Stimulated activated naive CD8-positive, alpha-beta T cell treated with anti-CD3 and anti-CD28 coated beads, Interleukin-15, Interleukin-2, amounts not matched to agents 100 ng/mL and 50 ng/mL, for 24 hours (primary cell): ENCODE results near the gene CENPV.

ENCODE experiments used
- H3K27ac Mint-ChIP-seq: one replicate; pipeline ENCODE4 v1.8.0; 2021; ENCODE audit warnings: mild to moderate bottlenecking, mixed read lengths
- H3K27me3 Mint-ChIP-seq: one replicate; pipeline ENCODE4 v1.8.0; 2021; ENCODE audit warnings: mixed read lengths
- H3K36me3 Mint-ChIP-seq: one replicate; pipeline ENCODE4 v1.8.0; 2021; ENCODE audit warnings: low read depth, mixed read lengths
- H3K4me1 Mint-ChIP-seq: one replicate; pipeline ENCODE4 v1.8.0; 2021; ENCODE audit warnings: low read depth, mixed read lengths
- H3K4me3 Mint-ChIP-seq: one replicate; pipeline ENCODE4 v1.8.0; 2021; ENCODE audit warnings: mild to moderate bottlenecking, mixed read lengths
- H3K9me3 Mint-ChIP-seq: one replicate; pipeline ENCODE4 v1.8.0; 2021; ENCODE audit warnings: mixed read lengths

CENPV gene

GRCh38 chr17:16377941-16378341, 24.7 kb upstream of the CENPV start:
- no peak overlapping the region for H3K27ac Mint-ChIP-seq
- no peaks in the 10 kb centered on the region for H3K9me3 Mint-ChIP-seq
- H3K4me1 Mint-ChIP-seq, result peaks cover 23% of the 10 kb centered on the region
- no peaks in the 10 kb centered on the region for H3K27me3 Mint-ChIP-seq
- H3K36me3 Mint-ChIP-seq, result peaks cover 18% of the 10 kb centered on the region
- no peak overlapping the region for H3K4me3 Mint-ChIP-seq

- Mint-ChIP-seq H3K4me3 (no peak overlapping the region), H3K4me1 (no peaks in the 10 kb centered on the region), H3K36me3 (no peaks in the 10 kb centered on the region), H3K9me3 (no peaks in the 10 kb centered on the region), H3K27me3 (no peaks in the 10 kb centered on the region), H3K27ac (no peak overlapping the region)
Observed at GRCh38 chr17:16374146-16374938, 21.1 kb upstream of the CENPV start.

- Mint-ChIP-seq H3K27me3 (no peaks in the 10 kb centered on the region), H3K4me1 (no peaks in the 10 kb centered on the region), H3K9me3 (no peaks in the 10 kb centered on the region), H3K36me3 (no peaks in the 10 kb centered on the region), H3K27ac (no peak overlapping the region), H3K4me3 (no peak overlapping the region)
Observed at GRCh38 chr17:16371742-16372141, 18.5 kb upstream of the CENPV start.

- peaks cover 8% of the 10 kb centered on the region for H3K4me1 Mint-ChIP-seq
- H3K27me3 Mint-ChIP-seq, result no peaks in the 10 kb centered on the region
- no peaks in the 10 kb centered on the region for H3K9me3 Mint-ChIP-seq
- H3K27ac Mint-ChIP-seq, result no peak overlapping the region
- H3K4me3 Mint-ChIP-seq, result no peak overlapping the region
- H3K36me3 Mint-ChIP-seq, result no peaks in the 10 kb centered on the region
Observed at GRCh38 chr17:16364625-16365024, 11.4 kb upstream of the CENPV start.

GRCh38 chr17:16363749-16364536, 10.7 kb upstream of the CENPV start:
- Mint-ChIP-seq H3K4me1 (peaks cover 8% of the 10 kb centered on the region), H3K27ac (no peak overlapping the region), H3K27me3 (no peaks in the 10 kb centered on the region), H3K4me3 (no peak overlapping the region), H3K9me3 (no peaks in the 10 kb centered on the region), H3K36me3 (no peaks in the 10 kb centered on the region)

- no peak overlapping the region for H3K4me3 Mint-ChIP-seq
- H3K9me3 Mint-ChIP-seq, result no peaks in the 10 kb centered on the region
- no peaks in the 10 kb centered on the region for H3K36me3 Mint-ChIP-seq
- H3K4me1 Mint-ChIP-seq, result peaks cover 8% of the 10 kb centered on the region
- H3K27me3 Mint-ChIP-seq, result no peaks in the 10 kb centered on the region
- peak overlapping the region; percentile 11 for H3K27ac Mint-ChIP-seq
Observed at GRCh38 chr17:16361874-16362273, 8.6 kb upstream of the CENPV start.

GRCh38 chr17:16358394-16358793, 5.1 kb upstream of the CENPV start:
- Mint-ChIP-seq H3K4me3 (no peak overlapping the region), H3K9me3 (no peaks in the 10 kb centered on the region), H3K27me3 (no peaks in the 10 kb centered on the region), H3K27ac (no peak overlapping the region), H3K4me1 (peaks cover 13% of the 10 kb centered on the region), H3K36me3 (no peaks in the 10 kb centered on the region)

GRCh38 chr17:16354585-16354984, 1.3 kb upstream of the CENPV start:
- H3K27ac Mint-ChIP-seq, result no peak overlapping the region
- H3K9me3 Mint-ChIP-seq, result no peaks in the 10 kb centered on the region
- H3K27me3 Mint-ChIP-seq, result no peaks in the 10 kb centered on the region
- peaks cover 24% of the 10 kb centered on the region for H3K4me1 Mint-ChIP-seq
- H3K36me3 Mint-ChIP-seq, result peaks cover 18% of the 10 kb centered on the region
- H3K4me3 Mint-ChIP-seq, result no peak overlapping the region

DNA sequence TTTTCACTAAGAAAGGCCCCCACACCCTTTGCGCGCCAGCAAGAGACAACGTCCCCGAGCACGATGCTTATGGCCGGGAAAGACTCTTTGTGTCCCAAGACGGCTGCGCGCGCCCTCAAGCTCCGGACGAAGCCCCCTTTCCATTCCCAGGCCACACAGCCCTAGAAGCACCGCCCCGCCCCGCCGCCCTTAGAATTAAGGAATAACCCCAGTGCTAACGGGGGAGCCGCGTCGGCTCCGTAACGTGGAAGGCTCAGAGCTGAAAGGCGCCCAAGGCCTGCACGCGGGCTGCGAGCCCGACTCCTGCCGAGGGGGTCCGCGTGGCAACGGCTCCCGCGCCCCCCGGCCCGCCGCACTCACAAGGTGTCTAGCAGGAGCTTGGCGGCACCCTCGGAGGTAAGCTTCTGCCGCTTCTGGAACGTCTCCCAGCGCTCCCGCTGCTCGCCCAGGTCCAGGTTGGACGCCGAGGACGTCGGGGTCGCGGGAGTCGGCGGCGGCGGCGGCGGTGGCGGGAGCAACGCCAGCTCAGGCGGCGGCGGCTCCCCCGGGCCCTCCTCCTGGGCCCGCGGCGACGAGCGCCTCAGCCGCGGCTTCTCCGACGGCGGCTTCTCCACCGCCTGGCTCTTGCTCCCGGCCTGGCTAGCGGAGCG, 477 bp downstream of the CENPV start:
- H3K4me3 Mint-ChIP-seq, result peak overlapping the region; percentile 98
- no peaks in the 10 kb centered on the region for H3K9me3 Mint-ChIP-seq
- peak overlapping the region; percentile 95 for H3K27ac Mint-ChIP-seq
- H3K27me3 Mint-ChIP-seq, result no peaks in the 10 kb centered on the region
- peaks cover 26% of the 10 kb centered on the region for H3K36me3 Mint-ChIP-seq
- H3K4me1 Mint-ChIP-seq, result peaks cover 27% of the 10 kb centered on the region

DNA sequence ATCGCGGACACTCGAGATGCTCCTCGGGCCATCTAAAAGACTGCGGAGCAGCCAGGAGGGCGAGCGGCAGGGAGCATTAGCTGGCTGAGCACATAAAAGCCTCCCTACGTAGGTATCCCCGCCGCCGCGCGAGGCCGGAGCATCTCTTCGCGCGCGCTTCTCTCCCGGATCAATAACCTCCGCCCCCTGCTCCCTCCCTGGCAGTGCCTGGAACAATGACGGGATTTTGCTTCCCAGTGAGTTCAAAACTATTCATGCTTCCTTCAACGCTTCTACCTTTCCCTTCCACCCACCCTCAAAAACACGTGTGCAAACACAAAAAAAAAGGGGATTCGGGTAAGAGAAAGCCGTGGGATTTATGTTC, 984 bp downstream of the CENPV start:
- Mint-ChIP-seq H3K4me3 (peak overlapping the region; percentile 98), H3K27me3 (no peaks in the 10 kb centered on the region), H3K9me3 (no peaks in the 10 kb centered on the region), H3K27ac (peak overlapping the region; percentile 95), H3K4me1 (peaks cover 27% of the 10 kb centered on the region), H3K36me3 (peaks cover 30% of the 10 kb centered on the region)

GRCh38 chr17:16351831-16352230, 1.4 kb downstream of the CENPV start:
- H3K36me3 Mint-ChIP-seq, result peaks cover 31% of the 10 kb centered on the region
- peaks cover 27% of the 10 kb centered on the region for H3K4me1 Mint-ChIP-seq
- H3K27ac Mint-ChIP-seq, result peak overlapping the region; percentile 95
- H3K27me3 Mint-ChIP-seq, result no peaks in the 10 kb centered on the region
- peak overlapping the region; percentile 98 for H3K4me3 Mint-ChIP-seq
- no peaks in the 10 kb centered on the region for H3K9me3 Mint-ChIP-seq

GRCh38 chr17:16349431-16349830, 3.8 kb downstream of the CENPV start:
- Mint-ChIP-seq H3K4me3 (no peak overlapping the region), H3K27me3 (no peaks in the 10 kb centered on the region)

GRCh38 chr17:16348586-16348985, 4.7 kb downstream of the CENPV start:
- no peaks in the 10 kb centered on the region for H3K9me3 Mint-ChIP-seq
- H3K4me3 Mint-ChIP-seq, result no peak overlapping the region
- no peak overlapping the region for H3K27ac Mint-ChIP-seq
- peaks cover 39% of the 10 kb centered on the region for H3K36me3 Mint-ChIP-seq
- H3K27me3 Mint-ChIP-seq, result no peaks in the 10 kb centered on the region
- peaks cover 23% of the 10 kb centered on the region for H3K4me1 Mint-ChIP-seq

More at GRCh38 chr17:16349431-16349830, 3.8 kb downstream of the CENPV start:
- H3K4me1 Mint-ChIP-seq, result peaks cover 27% of the 10 kb centered on the region
- no peak overlapping the region for H3K27ac Mint-ChIP-seq
- no peaks in the 10 kb centered on the region for H3K9me3 Mint-ChIP-seq
- H3K36me3 Mint-ChIP-seq, result peaks cover 31% of the 10 kb centered on the region

GRCh38 chr17:16346721-16347271, 6.5 kb downstream of the CENPV start:
- peaks cover 49% of the 10 kb centered on the region for H3K36me3 Mint-ChIP-seq
- H3K9me3 Mint-ChIP-seq, result no peaks in the 10 kb centered on the region
- H3K27me3 Mint-ChIP-seq, result no peaks in the 10 kb centered on the region
- peaks cover 14% of the 10 kb centered on the region for H3K4me1 Mint-ChIP-seq
- H3K4me3 Mint-ChIP-seq, result no peak overlapping the region
- no peak overlapping the region for H3K27ac Mint-ChIP-seq

DNA sequence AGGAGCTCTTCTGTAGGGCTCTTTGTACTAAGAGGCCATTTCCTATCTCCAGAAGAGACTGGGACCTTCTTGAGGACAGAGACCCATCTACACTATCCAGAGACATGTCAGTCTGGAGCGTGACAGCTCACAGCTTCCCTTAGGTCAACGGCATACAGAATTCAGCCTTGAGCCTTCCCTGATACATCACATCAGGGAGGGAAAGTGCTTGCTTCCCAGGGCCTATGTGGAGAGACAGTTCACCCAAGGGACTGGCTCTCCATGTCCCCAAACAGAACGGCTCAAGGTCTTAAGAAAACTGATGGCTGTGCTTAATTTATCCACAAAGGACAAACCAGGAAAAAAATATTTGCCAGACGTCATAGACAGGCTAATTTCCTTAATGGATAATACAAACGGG, 7.7 kb downstream of the CENPV start:
- Mint-ChIP-seq H3K9me3 (no peaks in the 10 kb centered on the region), H3K27me3 (no peaks in the 10 kb centered on the region), H3K4me1 (peaks cover 6% of the 10 kb centered on the region), H3K36me3 (peaks cover 42% of the 10 kb centered on the region), H3K27ac (no peak overlapping the region), H3K4me3 (no peak overlapping the region)
